ENCODE results near the gene SFXN3. TPM values are rescaled to one million over a fixed set of nuclear protein-coding genes. Genes with fewer than 3 reads are reported as not detected.

Gene SFXN3
- total and polyA plus RNA-seq, 2 of the 13 experiments (the other 11 are each of a cell fraction or from before 2014, with no cell fraction given), result 16.8 to 71.5 TPM

DNA sequence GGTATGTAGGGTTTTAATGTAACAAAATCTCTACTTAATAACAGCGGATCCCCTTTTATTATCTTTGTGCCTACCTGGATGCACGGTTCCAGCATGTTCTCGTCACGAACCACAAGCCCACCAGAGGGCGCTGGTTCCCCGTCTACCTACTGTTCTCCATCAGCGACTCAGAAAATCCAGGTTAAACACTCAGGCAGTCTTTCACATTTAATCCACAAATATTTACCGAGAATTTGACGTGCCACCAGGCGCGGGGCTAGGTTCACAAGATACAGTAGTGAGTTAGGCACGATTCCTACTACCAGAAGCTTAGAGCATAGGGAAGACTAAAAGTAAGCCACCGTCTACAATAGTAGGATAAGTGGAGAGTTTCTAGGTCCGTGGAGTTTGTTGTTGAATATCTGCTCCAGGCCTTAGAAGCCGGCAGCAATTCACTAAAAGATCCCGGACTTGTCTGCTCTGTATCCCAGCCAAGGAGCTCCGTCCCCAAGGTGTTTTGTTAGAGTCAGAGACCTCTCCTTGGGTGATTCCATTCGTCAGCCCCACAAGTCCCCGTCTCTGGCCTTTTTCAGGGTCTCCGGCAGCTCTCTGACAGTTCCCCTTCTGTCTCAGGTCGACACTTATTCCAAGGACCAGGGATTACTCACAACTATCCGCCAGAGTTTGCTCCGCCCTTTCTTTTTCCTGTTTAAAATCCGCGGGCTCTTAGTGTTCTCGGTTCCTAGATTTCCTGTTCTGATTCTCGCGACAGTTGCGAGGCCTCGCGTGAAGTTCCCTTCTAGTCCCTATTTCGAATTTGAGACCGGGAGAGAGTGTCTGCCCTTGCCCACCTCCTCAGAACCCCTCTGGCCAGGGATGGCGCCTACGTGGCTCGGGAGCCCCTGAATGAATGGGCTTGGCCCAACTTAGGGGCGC lies 29.3 kb downstream of the SFXN3 start (continued):
- TF ChIP-seq, protein P1, sequence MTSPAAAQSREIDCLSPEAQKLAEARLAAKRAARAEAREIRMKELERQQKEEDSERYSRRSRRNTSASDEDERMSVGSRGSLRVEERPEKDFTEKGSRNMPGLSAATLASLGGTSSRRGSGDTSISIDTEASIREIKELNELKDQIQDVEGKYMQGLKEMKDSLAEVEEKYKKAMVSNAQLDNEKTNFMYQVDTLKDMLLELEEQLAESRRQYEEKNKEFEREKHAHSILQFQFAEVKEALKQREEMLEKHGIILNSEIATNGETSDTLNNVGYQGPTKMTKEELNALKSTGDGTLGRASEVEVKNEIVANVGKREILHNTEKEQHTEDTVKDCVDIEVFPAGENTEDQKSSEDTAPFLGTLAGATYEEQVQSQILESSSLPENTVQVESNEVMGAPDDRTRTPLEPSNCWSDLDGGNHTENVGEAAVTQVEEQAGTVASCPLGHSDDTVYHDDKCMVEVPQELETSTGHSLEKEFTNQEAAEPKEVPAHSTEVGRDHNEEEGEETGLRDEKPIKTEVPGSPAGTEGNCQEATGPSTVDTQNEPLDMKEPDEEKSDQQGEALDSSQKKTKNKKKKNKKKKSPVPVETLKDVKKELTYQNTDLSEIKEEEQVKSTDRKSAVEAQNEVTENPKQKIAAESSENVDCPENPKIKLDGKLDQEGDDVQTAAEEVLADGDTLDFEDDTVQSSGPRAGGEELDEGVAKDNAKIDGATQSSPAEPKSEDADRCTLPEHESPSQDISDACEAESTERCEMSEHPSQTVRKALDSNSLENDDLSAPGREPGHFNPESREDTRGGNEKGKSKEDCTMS (CRISPR knock-in tag; conservative IDR thresholded peaks at IDR 0.05), result no peak
- TF ChIP-seq, protein P2, sequence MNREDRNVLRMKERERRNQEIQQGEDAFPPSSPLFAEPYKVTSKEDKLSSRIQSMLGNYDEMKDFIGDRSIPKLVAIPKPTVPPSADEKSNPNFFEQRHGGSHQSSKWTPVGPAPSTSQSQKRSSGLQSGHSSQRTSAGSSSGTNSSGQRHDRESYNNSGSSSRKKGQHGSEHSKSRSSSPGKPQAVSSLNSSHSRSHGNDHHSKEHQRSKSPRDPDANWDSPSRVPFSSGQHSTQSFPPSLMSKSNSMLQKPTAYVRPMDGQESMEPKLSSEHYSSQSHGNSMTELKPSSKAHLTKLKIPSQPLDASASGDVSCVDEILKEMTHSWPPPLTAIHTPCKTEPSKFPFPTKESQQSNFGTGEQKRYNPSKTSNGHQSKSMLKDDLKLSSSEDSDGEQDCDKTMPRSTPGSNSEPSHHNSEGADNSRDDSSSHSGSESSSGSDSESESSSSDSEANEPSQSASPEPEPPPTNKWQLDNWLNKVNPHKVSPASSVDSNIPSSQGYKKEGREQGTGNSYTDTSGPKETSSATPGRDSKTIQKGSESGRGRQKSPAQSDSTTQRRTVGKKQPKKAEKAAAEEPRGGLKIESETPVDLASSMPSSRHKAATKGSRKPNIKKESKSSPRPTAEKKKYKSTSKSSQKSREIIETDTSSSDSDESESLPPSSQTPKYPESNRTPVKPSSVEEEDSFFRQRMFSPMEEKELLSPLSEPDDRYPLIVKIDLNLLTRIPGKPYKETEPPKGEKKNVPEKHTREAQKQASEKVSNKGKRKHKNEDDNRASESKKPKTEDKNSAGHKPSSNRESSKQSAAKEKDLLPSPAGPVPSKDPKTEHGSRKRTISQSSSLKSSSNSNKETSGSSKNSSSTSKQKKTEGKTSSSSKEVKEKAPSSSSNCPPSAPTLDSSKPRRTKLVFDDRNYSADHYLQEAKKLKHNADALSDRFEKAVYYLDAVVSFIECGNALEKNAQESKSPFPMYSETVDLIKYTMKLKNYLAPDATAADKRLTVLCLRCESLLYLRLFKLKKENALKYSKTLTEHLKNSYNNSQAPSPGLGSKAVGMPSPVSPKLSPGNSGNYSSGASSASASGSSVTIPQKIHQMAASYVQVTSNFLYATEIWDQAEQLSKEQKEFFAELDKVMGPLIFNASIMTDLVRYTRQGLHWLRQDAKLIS (CRISPR knock-in tag; IDR thresholded peaks at IDR 0.05), result no peak
- TF ChIP-seq ZUFSP (CRISPR knock-in tag; IDR thresholded peaks at IDR 0.05; ENCODE audit: borderline replicate concordance) (no peak), ZNF501 (CRISPR knock-in tag; IDR thresholded peaks at IDR 0.05) (no peak; the same call in 1 of the 2 replicates), ZNF652 (CRISPR knock-in tag; IDR thresholded peaks at IDR 0.05; ENCODE audit: borderline replicate concordance, low read depth) (no peak), PHB2 (IDR thresholded peaks at IDR 0.05; ENCODE audit: partially characterized antibody) (no peak), PCBP2 (optimal IDR thresholded peaks at IDR 0.05; ENCODE audit: low read depth, low read length, poor library complexity, severe bottlenecking) (no peak), PTBP1 (IDR thresholded peaks at IDR 0.05; ENCODE audit: low read depth, low read length, poor library complexity, severe bottlenecking) (no peak), ZNF317 (CRISPR knock-in tag; IDR thresholded peaks at IDR 0.05) (no peak), ZNF674 (CRISPR knock-in tag; IDR thresholded peaks at IDR 0.05; ENCODE audit: low read depth) (no peak), TMF1 (CRISPR knock-in tag; IDR thresholded peaks at IDR 0.05; ENCODE audit: low read depth) (no peak), RELA (CRISPR knock-in tag; IDR thresholded peaks at IDR 0.05) (no peak), HIVEP1 (CRISPR knock-in tag; IDR thresholded peaks at IDR 0.05) (no peak), ZNF260 (CRISPR knock-in tag; IDR thresholded peaks at IDR 0.05; ENCODE audit: borderline replicate concordance, low read depth) (no peak), ZSCAN12 (CRISPR knock-in tag; IDR thresholded peaks at IDR 0.05) (no peak)
- TF ChIP-seq, protein P3, sequence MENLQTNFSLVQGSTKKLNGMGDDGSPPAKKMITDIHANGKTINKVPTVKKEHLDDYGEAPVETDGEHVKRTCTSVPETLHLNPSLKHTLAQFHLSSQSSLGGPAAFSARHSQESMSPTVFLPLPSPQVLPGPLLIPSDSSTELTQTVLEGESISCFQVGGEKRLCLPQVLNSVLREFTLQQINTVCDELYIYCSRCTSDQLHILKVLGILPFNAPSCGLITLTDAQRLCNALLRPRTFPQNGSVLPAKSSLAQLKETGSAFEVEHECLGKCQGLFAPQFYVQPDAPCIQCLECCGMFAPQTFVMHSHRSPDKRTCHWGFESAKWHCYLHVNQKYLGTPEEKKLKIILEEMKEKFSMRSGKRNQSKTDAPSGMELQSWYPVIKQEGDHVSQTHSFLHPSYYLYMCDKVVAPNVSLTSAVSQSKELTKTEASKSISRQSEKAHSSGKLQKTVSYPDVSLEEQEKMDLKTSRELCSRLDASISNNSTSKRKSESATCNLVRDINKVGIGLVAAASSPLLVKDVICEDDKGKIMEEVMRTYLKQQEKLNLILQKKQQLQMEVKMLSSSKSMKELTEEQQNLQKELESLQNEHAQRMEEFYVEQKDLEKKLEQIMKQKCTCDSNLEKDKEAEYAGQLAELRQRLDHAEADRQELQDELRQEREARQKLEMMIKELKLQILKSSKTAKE (CRISPR knock-in tag; IDR thresholded peaks at IDR 0.05; ENCODE audit: borderline replicate concordance), result no peak
